OCI-LY1 (cell line): ENCODE results near the gene IL22RA2.

Experiments used
- EZH2 ChIP-seq: fragments of 200-600 bp; sonication (generic), shearing (Covaris generic); IDR thresholded peaks from 2 replicates; pipeline ENCODE4 v1.8.0; 2017; ENCODE audit warnings: borderline replicate concordance, mixed run types, mild to moderate bottlenecking, antibody characterized with exemption, low read length, moderate library complexity, mixed read lengths
- TF ChIP-seq, protein P1 (sequence below): fragments of 200-600 bp; sonication (generic), shearing (Covaris generic); IDR thresholded peaks from 2 replicates; pipeline ENCODE4 v1.5.1; 2017; ENCODE audit warnings: mild to moderate bottlenecking, antibody characterized with exemption, low read length, moderate library complexity, mixed read lengths

DNA sequence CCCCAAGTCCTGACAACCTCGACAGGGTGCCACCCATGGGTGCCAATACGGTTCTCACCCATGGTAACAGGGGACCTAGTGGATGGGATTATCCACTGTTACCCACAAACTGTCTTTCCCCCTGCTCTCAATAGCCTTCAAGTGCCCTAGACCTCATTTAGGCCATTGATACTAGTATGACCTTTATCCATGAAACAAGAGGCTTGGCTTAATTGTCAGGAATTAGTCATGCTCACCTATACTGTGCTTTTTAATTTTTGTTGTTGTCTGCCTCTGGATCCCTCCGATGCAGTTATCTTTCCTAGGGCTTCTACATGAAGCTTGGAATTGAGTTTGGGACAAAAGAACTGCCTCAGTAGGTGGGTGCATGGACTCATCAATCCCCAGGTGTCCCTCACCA is 11.8 kb upstream of the IL22RA2 start:
- TF ChIP-seq, protein P1, sequence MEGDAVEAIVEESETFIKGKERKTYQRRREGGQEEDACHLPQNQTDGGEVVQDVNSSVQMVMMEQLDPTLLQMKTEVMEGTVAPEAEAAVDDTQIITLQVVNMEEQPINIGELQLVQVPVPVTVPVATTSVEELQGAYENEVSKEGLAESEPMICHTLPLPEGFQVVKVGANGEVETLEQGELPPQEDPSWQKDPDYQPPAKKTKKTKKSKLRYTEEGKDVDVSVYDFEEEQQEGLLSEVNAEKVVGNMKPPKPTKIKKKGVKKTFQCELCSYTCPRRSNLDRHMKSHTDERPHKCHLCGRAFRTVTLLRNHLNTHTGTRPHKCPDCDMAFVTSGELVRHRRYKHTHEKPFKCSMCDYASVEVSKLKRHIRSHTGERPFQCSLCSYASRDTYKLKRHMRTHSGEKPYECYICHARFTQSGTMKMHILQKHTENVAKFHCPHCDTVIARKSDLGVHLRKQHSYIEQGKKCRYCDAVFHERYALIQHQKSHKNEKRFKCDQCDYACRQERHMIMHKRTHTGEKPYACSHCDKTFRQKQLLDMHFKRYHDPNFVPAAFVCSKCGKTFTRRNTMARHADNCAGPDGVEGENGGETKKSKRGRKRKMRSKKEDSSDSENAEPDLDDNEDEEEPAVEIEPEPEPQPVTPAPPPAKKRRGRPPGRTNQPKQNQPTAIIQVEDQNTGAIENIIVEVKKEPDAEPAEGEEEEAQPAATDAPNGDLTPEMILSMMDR, result no peak
- TF ChIP-seq EZH2, result no peak
